Medulla oblongata (tissue), 1 donor: ENCODE measurements around the gene HCCS.
"Not testable (repeated sequence)": the region's sequence is repeated elsewhere in the genome, so short reads cannot be mapped to it uniquely, and the experiment has no call there.

Source experiments
- DNase-seq: peaks from one replicate; pipeline ENCODE4 v3.0.0-alpha.2; 2015; ENCODE audit errors: extremely low spot score

The HCCS gene

DNA sequence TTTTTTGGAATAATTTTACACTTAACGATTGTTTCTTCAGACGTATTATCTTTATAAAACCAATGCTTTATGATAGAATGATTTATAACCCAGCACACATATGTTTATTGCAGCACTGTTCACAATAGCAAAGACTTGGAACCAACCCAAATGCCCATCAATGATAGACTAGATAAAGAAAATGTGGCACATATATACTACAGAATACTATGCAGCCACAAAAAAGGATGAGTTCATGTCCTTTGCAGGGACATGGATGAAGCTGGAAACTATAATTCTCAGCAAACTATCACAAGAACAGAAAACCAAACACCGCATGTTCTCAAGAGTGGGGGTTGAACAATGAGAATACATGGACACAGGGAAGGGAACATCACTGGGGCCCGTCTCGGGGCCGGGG, 12.0 kb downstream of the HCCS start:
- DNase-seq: not testable (repeated sequence)

DNA sequence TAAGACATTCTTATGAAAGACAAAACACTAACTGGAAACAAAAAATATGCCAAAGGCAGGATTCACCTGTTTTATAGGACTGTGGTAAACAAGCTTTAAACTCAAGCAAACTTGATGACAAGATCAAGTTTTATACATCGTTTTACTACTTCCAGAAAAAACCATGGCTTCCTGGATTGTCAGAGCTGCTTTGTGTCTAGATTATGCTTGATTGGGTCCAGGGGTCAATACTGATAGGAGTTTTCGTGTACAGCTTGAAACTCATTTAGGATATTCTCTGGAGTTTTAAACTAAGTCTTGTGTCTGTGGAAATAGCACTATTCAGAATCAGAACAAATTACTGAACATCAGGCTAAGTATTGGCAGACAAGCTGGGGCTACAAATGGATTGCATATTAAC, 13.0 kb downstream of the HCCS start:
- no peak for DNase-seq

DNA sequence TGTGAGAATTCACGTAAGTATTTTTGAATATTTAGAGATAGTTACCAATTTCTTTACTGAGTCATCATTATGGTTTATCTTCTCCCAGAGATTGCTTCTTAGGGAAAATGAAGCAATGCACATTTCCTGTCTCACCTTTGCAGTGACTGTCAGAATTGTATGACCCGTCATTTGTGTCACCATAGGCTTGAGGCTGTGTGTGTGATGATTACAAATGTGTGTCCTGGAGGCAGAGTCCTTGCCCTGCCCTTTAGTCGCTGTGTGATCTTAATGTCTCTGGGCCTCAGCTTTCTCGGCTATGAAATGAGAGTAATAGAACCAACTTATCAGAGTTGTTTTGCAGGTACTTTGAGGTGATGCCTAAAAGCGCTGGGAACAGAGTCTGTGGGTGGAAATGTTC, 13.9 kb downstream of the HCCS start:
- DNase-seq: no peak

DNA sequence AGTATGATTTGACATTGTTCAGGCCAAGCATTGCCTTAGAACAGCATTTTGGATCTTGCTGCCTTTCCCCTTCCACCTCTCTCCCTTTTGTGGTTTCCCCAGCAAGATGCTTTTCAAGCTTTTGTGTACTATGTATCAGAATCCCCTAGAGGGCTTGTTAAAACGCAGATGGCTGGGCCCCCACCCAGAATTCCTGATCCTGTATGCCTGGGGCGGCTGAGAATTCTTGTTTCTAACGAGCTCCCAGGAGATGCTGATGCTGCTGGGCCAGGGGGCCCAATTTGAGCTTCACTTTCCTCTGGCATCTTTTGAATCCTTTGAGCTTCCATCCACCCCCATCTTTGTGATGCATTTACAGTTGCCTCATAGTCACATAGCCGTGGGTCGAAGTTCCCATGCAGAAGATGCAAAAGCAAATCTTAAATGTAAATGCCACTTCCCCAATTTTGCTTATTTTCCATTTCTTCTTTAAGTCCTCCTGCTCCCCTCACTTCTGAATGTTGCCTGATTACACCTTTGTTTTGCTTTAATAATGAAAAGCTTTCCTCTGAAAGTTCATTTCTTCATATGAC, 18.5 kb downstream of the HCCS start:
- DNase-seq: no peak

DNA sequence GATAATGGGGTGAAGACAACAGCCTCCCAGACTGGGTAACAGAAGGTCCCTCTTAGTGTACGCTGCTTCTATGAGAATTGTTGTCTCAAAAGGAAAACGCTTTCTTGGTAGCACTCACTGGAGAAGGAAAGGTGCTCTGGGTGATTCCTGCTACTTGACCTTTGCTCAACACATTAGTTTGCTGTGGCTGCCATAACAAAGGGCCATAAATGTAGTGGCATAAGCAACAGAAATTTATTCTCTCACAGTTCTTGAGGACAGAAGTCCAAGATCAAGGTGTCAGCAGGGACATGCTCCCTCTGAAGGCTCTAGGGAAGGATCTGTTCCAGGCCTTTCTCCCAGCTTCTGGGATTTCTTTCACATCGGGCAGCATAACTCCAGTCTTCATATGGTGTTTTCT, 19.0 kb downstream of the HCCS start:
- no peak for DNase-seq

DNA sequence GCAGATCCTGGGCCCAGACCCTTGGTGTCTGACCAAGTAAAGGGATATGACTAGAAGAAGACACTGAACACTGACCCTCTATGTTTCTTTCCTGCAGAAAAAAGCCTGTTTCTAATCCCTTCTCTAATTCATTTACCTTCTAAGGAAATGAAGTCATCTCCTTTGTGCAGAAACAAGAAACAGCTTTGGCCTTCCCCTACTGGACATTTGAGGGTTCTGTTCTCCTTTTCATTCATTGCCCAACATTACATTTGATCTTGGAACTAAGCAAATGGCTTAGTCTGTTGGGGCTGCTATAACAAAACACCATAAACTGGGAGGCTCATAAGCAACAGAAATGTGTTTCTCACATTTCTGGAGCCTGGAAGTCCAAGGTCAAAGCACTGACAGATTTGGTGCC, 20.0 kb downstream of the HCCS start:
- DNase-seq: no peak

DNA sequence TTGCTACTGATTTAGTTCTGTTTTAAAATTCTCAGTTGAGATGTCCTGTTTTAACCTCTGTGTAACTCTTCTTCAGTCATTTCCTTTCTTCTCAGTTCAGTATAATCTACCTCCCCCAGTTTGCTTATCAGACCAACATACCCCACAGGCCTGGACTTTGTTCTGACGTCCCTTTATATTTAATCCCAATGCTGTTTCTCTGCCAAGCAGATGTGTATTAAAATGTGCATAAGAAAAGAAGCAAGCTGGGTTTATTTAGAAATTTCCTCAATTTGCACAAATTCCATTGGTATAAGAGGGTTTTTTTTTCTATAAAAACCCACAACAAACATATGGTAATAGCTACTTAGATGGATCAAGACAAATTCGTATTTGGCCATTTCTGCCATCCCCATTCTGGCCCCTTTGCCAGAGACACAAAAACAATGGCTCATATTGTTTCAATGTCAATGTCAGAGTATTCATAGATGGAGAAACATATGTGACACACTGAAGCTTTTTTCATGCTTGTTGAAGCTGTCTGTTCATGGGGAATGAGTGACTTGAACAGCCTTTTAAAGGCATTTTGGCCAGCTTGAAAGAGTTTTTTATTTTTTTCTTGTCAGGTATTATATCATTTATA, 24.5 kb downstream of the HCCS start:
- DNase-seq: peak; percentile 2

DNA sequence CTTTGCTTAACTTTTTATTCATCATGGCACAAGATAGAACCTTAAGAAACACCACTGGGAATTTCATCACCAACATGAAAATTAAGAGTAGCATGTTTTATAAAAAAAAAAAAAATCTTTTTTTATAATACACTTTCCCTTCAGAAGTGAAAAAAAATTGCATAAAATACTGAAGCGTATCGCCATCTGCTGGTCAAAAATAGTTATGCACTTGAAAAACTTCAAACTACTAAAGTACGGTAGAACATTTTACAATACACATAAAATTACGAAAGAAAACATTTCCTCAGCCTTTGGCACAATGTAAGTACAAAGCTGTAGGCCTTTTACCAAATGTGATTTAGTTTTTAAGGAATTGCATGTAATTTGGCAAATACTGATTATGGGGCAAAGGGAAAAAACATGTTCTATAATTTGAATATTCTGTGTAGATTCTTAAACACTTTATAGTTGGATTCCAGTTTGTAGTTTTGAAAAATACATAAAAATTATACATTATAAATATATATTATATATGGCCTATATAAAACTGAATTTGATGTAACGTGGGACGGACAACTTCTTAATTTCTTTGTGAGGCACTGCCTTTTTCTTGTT, 26.5 kb downstream of the HCCS start:
- DNase-seq: peak; percentile 11

DNA sequence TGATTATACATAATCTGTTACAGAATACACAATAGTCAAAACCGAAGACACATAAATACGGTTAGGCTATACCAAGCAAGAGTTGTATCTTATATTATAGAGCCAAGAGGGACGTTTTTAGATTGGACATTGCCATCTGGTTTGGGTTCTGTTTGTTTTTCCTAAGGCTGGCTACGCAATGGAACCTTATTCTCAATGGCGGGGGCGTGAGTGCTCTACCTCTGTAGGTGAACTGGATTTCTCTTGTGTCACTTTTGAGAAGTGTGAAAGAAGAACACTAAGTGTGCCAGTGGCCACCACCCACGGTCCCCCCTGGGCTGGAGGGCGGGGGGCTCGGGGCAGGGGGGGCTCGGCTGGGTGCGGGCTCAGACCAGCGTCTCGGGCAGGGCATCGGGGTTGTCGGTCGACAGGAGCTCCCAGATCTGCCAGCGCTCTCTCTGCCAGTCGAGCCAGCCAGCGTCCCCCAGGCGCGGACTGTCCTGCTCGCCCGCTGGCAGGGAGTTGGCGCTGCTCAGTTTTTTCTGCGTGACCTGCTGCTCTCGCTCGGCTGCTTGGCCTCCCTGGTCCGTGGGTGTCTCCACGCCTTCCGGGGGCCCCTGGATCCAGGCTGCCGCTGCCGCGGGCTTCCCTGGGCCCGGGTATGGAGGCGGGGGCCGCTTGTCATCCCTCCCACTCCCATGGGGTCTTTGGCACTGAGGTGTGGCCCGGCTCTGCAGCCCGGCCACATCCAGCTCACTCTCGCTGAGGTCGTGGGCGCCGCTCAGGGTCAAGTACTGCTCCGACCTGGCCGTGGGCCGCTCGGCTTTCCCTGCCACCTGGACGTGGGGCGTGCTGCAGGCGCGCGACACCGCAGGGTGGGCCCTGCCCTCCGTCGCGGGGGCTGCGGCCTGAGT, 27.6 kb downstream of the HCCS start:
- no peak for DNase-seq

DNA sequence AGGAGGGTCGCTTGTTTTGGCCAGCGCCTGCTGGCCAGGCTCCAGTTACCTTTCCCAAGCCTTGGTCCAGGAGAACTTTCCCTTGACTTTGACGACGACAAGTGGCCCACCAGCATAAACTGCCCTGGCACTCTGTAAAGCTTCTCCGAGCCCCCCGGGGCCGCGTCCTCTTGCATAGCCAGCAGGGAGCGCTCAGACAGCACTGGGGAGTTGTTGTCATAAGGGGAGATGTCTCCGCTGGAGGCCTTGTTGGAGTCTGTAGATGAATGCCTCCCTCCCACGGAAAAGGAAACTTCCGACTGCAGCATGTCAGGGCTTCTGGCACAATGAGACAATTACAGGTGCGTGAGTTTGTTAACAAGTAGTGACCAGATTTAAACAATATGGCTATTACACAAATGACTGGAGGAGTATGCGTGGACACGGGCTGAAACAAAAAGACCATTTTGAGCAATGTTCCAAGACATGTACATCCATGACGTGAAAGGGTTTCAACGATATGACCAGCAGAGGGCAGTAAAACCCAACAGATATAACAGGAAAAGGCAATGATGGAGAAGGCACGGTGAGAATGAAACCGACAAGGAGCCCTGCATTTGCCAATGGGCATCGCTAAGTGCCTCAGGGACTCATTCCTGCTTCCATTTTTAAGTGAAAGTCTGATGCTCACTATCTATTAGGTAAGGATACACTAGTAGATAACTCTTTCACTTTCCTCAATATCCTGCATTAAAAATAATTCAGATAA, 33.0 kb downstream of the HCCS start:
- DNase-seq: peak; percentile 92

DNA sequence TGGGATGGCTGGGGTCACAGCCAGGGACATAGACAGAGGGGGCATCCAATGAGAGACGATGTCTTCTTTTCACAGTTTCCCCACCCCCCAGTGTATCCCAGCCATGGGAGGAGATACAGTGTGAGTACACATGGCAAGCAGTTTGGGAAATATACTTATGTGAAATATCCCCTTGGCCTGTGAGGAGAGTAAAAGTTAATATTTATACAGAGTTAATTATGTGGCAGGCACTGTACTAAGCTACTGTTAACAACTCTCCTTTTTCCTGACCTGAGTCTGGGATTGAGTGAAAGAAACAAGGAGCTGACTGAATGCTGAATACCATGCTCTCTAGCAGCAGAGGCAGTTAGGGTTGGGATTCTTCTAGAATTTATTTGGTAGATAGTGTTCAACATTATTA, 35.3 kb downstream of the HCCS start:
- no peak for DNase-seq

DNA sequence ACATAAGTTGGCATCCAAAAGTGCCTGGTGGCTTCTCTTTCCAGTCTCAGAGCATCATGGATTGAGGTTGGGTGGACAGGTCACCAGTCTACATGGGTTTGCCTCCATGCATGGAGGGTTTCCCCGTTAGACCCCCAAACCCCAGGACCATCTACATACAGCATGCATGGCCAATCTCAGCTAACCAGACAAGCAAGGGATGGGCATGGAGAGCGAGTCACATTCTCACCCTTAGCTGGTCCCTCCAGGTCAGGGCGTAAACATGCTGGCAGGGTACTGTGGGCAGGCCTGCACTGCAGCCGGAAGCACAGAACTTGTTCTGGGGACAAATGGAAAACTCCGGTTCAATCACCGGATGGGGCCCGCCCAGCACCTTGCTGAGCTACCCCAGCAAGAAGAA, 37.3 kb downstream of the HCCS start:
- DNase-seq: no peak

DNA sequence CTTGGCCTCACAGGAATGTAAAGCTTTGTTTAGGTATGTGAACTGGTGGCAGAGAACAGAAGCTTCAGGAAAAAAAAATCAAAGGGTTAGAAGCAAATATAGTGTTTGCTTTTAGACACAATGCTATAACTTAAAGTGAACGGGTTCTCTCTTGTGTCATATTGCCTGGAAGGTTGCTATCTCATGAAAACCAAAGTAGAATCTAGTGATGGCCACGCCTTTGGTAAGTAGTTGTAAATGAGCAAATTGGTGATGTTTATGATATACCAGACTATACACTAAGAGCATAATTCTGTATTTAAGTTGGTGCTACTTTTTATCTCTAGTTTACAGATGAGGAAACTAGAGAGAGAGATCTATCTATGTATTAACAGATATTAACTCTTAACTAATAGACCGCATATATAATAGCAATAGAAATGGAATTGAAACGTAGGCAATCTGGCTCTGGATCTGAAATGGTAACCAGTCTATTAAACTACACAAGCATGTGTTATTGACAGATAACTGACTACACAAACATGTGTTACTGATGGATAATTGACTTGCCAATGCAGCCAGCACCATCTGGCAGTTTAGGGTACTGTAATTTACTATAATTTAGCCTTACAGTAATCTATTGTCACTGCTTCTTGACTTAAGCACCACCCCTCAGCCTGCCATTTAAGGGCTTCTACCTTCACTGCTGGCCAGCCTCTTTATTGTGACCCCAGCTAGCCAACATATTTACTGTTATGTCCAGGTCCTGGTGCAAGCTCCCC, 40.8 kb downstream of the HCCS start:
- DNase-seq: no peak

DNA sequence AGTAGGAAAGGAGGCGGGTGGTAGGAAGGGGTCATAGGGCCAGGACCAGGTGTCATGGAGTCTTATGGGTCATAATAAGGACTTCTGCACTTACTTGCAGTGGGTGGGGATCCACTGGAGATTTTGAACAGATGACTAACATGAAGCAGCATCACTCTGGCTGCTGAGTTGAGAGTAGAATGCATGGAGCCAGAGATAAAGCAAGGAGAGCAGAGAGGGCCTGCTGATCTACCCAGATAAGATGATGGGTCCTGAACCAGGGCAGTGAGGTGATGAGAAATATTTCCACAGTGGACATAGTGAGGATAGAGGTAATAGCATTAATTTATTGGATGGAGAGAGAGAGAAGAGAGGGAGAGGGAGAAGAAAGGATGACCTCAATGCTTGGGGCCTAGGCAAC, 48.0 kb downstream of the HCCS start:
- no peak for DNase-seq

DNA sequence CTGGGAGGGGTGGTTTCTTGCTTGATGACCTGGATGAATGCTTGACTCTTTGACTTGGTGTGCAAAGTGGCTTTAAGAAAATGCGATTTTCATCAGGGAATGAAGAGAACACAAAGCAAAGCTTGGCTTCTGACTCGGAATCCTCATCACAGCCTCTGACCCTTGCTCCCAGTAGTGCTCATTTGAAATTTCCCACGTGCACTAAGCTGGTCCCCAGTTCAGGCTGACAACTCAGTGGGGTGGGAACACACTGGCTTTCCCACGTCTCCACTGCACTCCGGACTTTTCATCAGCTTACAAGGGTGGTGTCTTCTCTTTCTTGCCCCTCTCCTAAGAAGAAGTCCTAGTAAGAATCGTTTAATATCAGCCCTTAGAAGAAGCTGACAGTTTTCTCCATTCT, 53.3 kb downstream of the HCCS start:
- no peak for DNase-seq

DNA sequence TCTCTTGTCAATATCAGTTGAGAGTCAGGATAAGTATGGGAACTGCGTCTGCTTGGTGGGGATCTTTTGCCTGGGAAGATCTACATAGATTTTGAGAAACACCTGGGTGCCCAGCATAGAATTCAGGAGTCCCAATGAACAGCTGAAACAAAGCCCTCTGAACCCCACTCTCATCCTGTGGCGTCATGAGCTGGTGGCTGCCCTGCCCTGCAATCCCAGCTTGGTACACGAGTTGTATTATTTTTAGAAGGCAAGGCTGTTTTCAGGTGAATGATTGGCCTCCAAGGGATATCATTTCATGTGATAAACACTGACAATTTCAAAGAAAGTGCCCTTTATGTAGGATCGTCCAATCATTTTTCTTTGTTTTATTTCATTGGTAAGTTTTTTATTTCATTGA, 60.8 kb downstream of the HCCS start:
- no peak for DNase-seq

DNA sequence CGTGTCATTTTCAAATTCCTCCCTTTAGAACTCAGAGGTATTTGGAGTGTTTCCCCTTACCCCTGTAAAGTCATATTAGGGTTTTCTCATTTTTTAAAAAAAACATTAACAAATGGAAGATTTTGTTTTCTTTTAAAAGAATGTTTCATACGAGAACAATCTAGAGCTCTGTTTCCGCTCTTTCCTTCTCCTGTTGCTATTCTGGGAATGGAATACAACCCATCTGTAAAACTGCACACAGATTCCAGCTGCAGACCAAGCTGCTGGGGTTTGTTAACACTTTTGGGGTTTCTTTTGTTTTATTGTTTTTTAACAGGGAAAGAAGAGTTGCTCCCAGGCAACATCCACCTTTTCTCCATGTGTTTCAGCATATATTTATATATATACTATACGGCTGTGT, 61.3 kb downstream of the HCCS start:
- DNase-seq: no peak
